IMR-90 (cell line): ENCODE results near the gene KRT10. TPM values are rescaled to one million over a fixed set of nuclear protein-coding genes. Genes with fewer than 3 reads are reported as not detected.

Experiments
- ATAC-seq: fragments of 200-7000 bp; cut with Tn5 transposase; 2 replicates; pipeline ENCODE4 v1.9.1; 2020; ENCODE audit warnings: low read depth, mild to moderate bottlenecking, moderate library complexity
- BruUV-seq: library from RNA; stranded (reverse); fragments of 400-500 nt; replicated peaks from 2 replicates; lab custom pipeline; 2021; lab: Mats Ljungman, UMichigan
- CTCF ChIA-PET: fragments of 300-600 bp; formaldehyde crosslinking; extraction: SDS; loops from one replicate; lab custom pipeline; 2021; ENCODE audit warnings: antibody characterized with exemption; lab: Yijun Ruan, JAX
- POLR2A ChIA-PET: fragments of 300-600 bp; sonication (Branson Sonifier 250); formaldehyde crosslinking; loops from one replicate; lab custom pipeline; 2022; ENCODE audit warnings: antibody characterized with exemption; ENCODE audit not compliant: unreplicated experiment; lab: Charles Lee
- DNase-seq: peaks from one replicate; pipeline ENCODE4 v3.0.0; 2013
- H2AFZ ChIP-seq: replicated peaks from 2 replicates; pipeline ENCODE3; 2013; ENCODE audit warnings: low read length, mild to moderate bottlenecking; ENCODE audit not compliant: poor library complexity
- H2AK5ac ChIP-seq: 2 replicates; pipeline ENCODE4 v1.6.1; 2013; ENCODE audit warnings: low read depth, low read length, inconsistent platforms
- H2AK9ac ChIP-seq: replicated peaks from 2 replicates; pipeline ENCODE3; 2013; ENCODE audit warnings: mild to moderate bottlenecking, low read depth, low read length, moderate library complexity; ENCODE audit not compliant: poor library complexity
- H2BK120ac ChIP-seq: 2 replicates; pipeline ENCODE4 v1.6.1; 2013; ENCODE audit warnings: low read depth, low read length, inconsistent platforms
- H2BK15ac ChIP-seq: 3 replicates; pipeline ENCODE4 v1.6.1; 2013; ENCODE audit warnings: low read depth, low read length, inconsistent platforms
- H2BK20ac ChIP-seq: 2 replicates; pipeline ENCODE4 v1.6.1; 2013; ENCODE audit warnings: low read depth, mild to moderate bottlenecking, inconsistent platforms, low read length, moderate library complexity
- H2BK5ac ChIP-seq: 2 replicates; pipeline ENCODE4 v1.6.1; 2013; ENCODE audit warnings: mild to moderate bottlenecking, low read depth, low read length, inconsistent platforms; ENCODE audit not compliant: poor library complexity, severe bottlenecking
- H3K14ac ChIP-seq: replicated peaks from 2 replicates; pipeline ENCODE4 v1.6.1; 2013; ENCODE audit warnings: low read depth, low read length, inconsistent platforms
- H3K18ac ChIP-seq: 2 replicates; pipeline ENCODE4 v1.6.1; 2013; ENCODE audit warnings: low read depth, low read length, control low read depth
- H3K23ac ChIP-seq: 2 replicates; pipeline ENCODE4 v1.6.1; 2013; ENCODE audit warnings: low read depth, low read length, inconsistent platforms
- H3K27ac ChIP-seq: 2 replicates; pipeline ENCODE4 v1.5.1; 2013; ENCODE audit warnings: mild to moderate bottlenecking, control low read depth, low read length; ENCODE audit not compliant: insufficient read depth
- H3K27me3 ChIP-seq: 2 replicates; pipeline ENCODE4 v1.6.1; 2013; ENCODE audit warnings: low read length; ENCODE audit not compliant: control insufficient read depth, insufficient read depth
- H3K36me3 ChIP-seq: 2 replicates; pipeline ENCODE4 v1.6.1; 2013; ENCODE audit warnings: low read length, mixed read lengths; ENCODE audit not compliant: control insufficient read depth, insufficient read depth
- H3K4ac ChIP-seq: 2 replicates; pipeline ENCODE4 v1.6.1; 2013; ENCODE audit warnings: low read depth, low read length, inconsistent platforms
- H3K4me1 ChIP-seq: 2 replicates; pipeline ENCODE4 v1.6.1; 2013; ENCODE audit warnings: low read length, mixed read lengths; ENCODE audit not compliant: control insufficient read depth, insufficient read depth
- H3K4me2 ChIP-seq: 2 replicates; pipeline ENCODE4 v1.6.1; 2013; ENCODE audit warnings: low read depth, mild to moderate bottlenecking, control low read depth, low read length, moderate library complexity
- H3K4me3 ChIP-seq: 2 replicates; pipeline ENCODE4 v1.5.1; 2013; ENCODE audit warnings: low read depth, mild to moderate bottlenecking, control low read depth, low read length, moderate library complexity; ENCODE audit not compliant: insufficient read depth
- H3K56ac ChIP-seq: 2 replicates; pipeline ENCODE4 v1.6.1; 2013; ENCODE audit warnings: low read length, inconsistent platforms; ENCODE audit not compliant: insufficient read depth; ENCODE audit errors: extremely low read depth
- H3K79me1 ChIP-seq, 2 experiments: 2 replicates each; pipeline ENCODE4 v1.6.1; 2013; ENCODE audit warnings: low read length in 2 of 2, inconsistent platforms in 1 of 2, low read depth in 1 of 2
- H3K9ac ChIP-seq: 2 replicates; pipeline ENCODE4 v1.6.1; 2013; ENCODE audit warnings: low read depth, low read length, control low read depth
- H3K9me1 ChIP-seq: 2 replicates; pipeline ENCODE4 v1.6.1; 2013; ENCODE audit warnings: low read length, inconsistent platforms; ENCODE audit not compliant: insufficient read depth
- H3K9me3 ChIP-seq: 2 replicates; pipeline ENCODE4 v1.6.1; 2013; ENCODE audit warnings: low read length; ENCODE audit not compliant: control insufficient read depth, insufficient read depth
- H4K20me1 ChIP-seq: 2 replicates; pipeline ENCODE4 v1.6.1; 2013; ENCODE audit warnings: low read length, inconsistent platforms; ENCODE audit not compliant: insufficient read depth
- H4K5ac ChIP-seq: 2 replicates; pipeline ENCODE4 v1.6.1; 2013; ENCODE audit warnings: mild to moderate bottlenecking, low read depth, low read length, control low read depth
- H4K8ac ChIP-seq, 2 experiments: 2 replicates each; pipeline ENCODE4 v1.6.1; 2013; ENCODE audit warnings: low read depth in 2 of 2, low read length in 2 of 2, control low read depth in 1 of 2, inconsistent platforms in 1 of 2
- H4K91ac ChIP-seq: 2 replicates; pipeline ENCODE4 v1.6.1; 2013; ENCODE audit warnings: low read depth, low read length, inconsistent platforms; ENCODE audit not compliant: insufficient read depth
- CEBPB ChIP-seq: IDR thresholded peaks from 2 replicates; pipeline ENCODE4 v1.6.1; 2012; ENCODE audit warnings: low read depth, low read length, improper control_type of control experiment
- CHD1 ChIP-seq: IDR thresholded peaks from 2 replicates; pipeline ENCODE4 v1.6.1; 2012; ENCODE audit warnings: low read depth, low read length, improper control_type of control experiment
- MAZ ChIP-seq: IDR thresholded peaks from 2 replicates; pipeline ENCODE4 v1.6.1; 2012; ENCODE audit warnings: low read depth, mild to moderate bottlenecking, low read length, improper control_type of control experiment, moderate library complexity, borderline replicate concordance
- MXI1 ChIP-seq: IDR thresholded peaks from 2 replicates; pipeline ENCODE4 v1.6.1; 2012; ENCODE audit warnings: low read depth, mild to moderate bottlenecking, low read length, moderate library complexity, borderline replicate concordance
- NFE2L2 ChIP-seq: fragments of 150-350 bp; IDR thresholded peaks from 2 replicates; pipeline ENCODE4 v1.6.1; 2016; ENCODE audit warnings: low read depth, mild to moderate bottlenecking, low read length
- POLR2A ChIP-seq: IDR thresholded peaks from 2 replicates; pipeline ENCODE4 v1.6.1; 2012; ENCODE audit warnings: mild to moderate bottlenecking, low read depth, low read length
- RAD21 ChIP-seq: IDR thresholded peaks from 2 replicates; pipeline ENCODE4 v1.6.1; 2012; ENCODE audit warnings: low read length, improper control_type of control experiment
- RFX5 ChIP-seq: IDR thresholded peaks from 2 replicates; pipeline ENCODE4 v1.8.0; 2012; ENCODE audit warnings: low read depth, mild to moderate bottlenecking, low read length, moderate library complexity
- WGBS, 2 experiments: methylation state at CpG; one replicate each; pipeline versions ENCODE4 v1.1.5 to v1.1.7; 2013; ENCODE audit warnings: missing lambda C conversion rate in 2 of 2; ENCODE audit not compliant: insufficient read length in 1 of 2; ENCODE audit errors: extremely low coverage in 2 of 2; 5-methylcytosine and 5-hydroxymethylcytosine counted together
- dilution Hi-C: fragments of 300-500 bp; cut with HindIII; formaldehyde crosslinking; loops from one replicate; pipeline ENCODE4 v1.14.3; 2018; ENCODE audit warnings: low sequenced_read_pairs; ENCODE audit not compliant: unreplicated experiment
- in situ Hi-C: fragments of 300-500 bp; cut with MboI; formaldehyde crosslinking; loops from 3 replicates; pipeline ENCODE4 v1.14.3; 2019; ENCODE audit warnings: low sequenced_read_pairs, inconsistent platforms, mixed read lengths
- intact Hi-C: fragments of 100-400 bp; cut with micrococcal nuclease; formaldehyde crosslinking; loops from 2 replicates; pipeline ENCODE4 v1.10.0; 2022
- polyA plus RNA-seq, 3 experiments: library from polyadenylated mRNA; depleted of rRNA; stranded (reverse); fragments of >200 nt; gene quantifications; 2 replicates each; pipeline ENCODE4 v1.2.3, GENCODE V29; 2012; ENCODE audit warnings: low replicate concordance in 1 of 3
- total RNA-seq: library from RNA; depleted of rRNA; stranded (reverse); fragments of >200 nt; gene quantifications from 2 replicates; pipeline ENCODE4 v1.2.3, GENCODE V29; 2012

The KRT10 gene
- total and polyA plus RNA-seq, 2 of the 4 experiments (the other 2 are of a cell fraction), result 0.18 to 18.3 TPM

DNA sequence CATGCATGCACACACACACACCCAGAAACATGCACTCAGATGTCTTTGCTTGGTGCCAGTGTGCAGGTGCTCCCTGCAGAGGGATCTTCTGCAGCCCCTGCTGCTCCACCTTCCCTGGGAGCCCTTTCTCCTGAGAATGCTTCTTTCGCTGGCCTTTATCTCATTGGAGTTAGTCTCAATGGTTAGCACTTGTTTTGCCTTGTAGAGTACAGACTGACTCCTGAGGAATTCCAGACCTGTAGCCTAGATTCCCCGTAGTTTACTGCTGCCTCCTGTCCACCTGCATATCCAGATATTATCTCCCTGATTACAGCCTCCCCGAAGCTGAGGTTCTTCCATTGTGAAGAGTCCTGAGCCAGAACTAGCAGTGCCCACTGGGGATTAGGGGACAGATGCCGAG, 47.7 kb upstream of the KRT10 start:
- H3K18ac ChIP-seq, result no peak overlapping the region
- H3K27ac ChIP-seq, result no peak overlapping the region
- DNase-seq (no peak), ATAC-seq (no peak)
- H3K23ac ChIP-seq, result no peak overlapping the region
- no peak overlapping the region for H2BK20ac ChIP-seq
- no TSS peak for BruUV-seq
- H4K20me1 ChIP-seq, result no peaks in the 10 kb centered on the region
- no peaks in the 10 kb centered on the region for H3K9me3 ChIP-seq
- no peaks in the 10 kb centered on the region; the same call in 1 of the 2 replicates for H3K27me3 ChIP-seq
- H3K4me1 ChIP-seq, result peaks cover 2% of the 10 kb centered on the region
- ChIA-PET CTCF (interaction anchor here (1.1 kb wide), 1 partner anchor 13 kb away, joined by 3 read pairs; no protein-coding TSS in a partner anchor), POLR2A (no interaction called here)
- no peak overlapping the region for H2BK15ac ChIP-seq
- no peak overlapping the region for H2AK5ac ChIP-seq
- no peak overlapping the region for H3K9ac ChIP-seq
- H4K91ac ChIP-seq, result no peak overlapping the region
- H4K5ac ChIP-seq, result no peak overlapping the region
- no peaks in the 10 kb centered on the region for H3K36me3 ChIP-seq
- H3K79me1 ChIP-seq, result no peaks in the 10 kb centered on the region
- no peak for TF ChIP-seq POLR2A
- no peak for TF ChIP-seq CEBPB
- TF ChIP-seq MXI1, result no peak
- TF ChIP-seq NFE2L2, result no peak
- no peak for TF ChIP-seq RFX5
- no peak for TF ChIP-seq RAD21
- TF ChIP-seq CHD1, result no peak
- no peak for TF ChIP-seq MAZ
- no peaks in the 10 kb centered on the region for H3K9me1 ChIP-seq
- H3K4ac ChIP-seq, result no peak overlapping the region
- no peak overlapping the region for H2AFZ ChIP-seq
- no peak overlapping the region for H2BK120ac ChIP-seq
- no peak overlapping the region for H2BK5ac ChIP-seq
- intact Hi-C loops (no loop called here), in situ Hi-C loops (no loop called here), dilution Hi-C loops (no loop called here)
- no peak overlapping the region for H4K8ac ChIP-seq
- H3K4me2 ChIP-seq, result no peak overlapping the region
- H2AK9ac ChIP-seq, result no peak overlapping the region
- no peak overlapping the region for H3K14ac ChIP-seq
- H3K4me3 ChIP-seq, result no peak overlapping the region
- WGBS, 2 experiments, result no CpG with 5 or more reads among the region's 4 CpGs
- no peak overlapping the region for H3K56ac ChIP-seq
